IMR-90 (cell line): Measurements from ENCODE around the gene LAMA3. TPM values are rescaled to one million over a fixed set of nuclear protein-coding genes. Genes with fewer than 3 reads are reported as not detected.

Experiments used
- ATAC-seq: fragments of 200-7000 bp; cut with Tn5 transposase; 2 replicates; pipeline ENCODE4 v1.9.1; 2020; ENCODE audit warnings: low read depth, mild to moderate bottlenecking, moderate library complexity
- BruUV-seq: library from RNA; stranded (reverse); fragments of 400-500 nt; replicated peaks from 2 replicates; lab custom pipeline; 2021; lab: Mats Ljungman, UMichigan
- CTCF ChIA-PET: fragments of 300-600 bp; formaldehyde crosslinking; extraction: SDS; loops from one replicate; lab custom pipeline; 2021; ENCODE audit warnings: antibody characterized with exemption; lab: Yijun Ruan, JAX
- POLR2A ChIA-PET: fragments of 300-600 bp; sonication (Branson Sonifier 250); formaldehyde crosslinking; loops from one replicate; lab custom pipeline; 2022; ENCODE audit warnings: antibody characterized with exemption; ENCODE audit not compliant: unreplicated experiment; lab: Charles Lee
- DNase-seq: peaks from one replicate; pipeline ENCODE4 v3.0.0; 2013
- H2AFZ ChIP-seq: replicated peaks from 2 replicates; pipeline ENCODE3; 2013; ENCODE audit warnings: low read length, mild to moderate bottlenecking; ENCODE audit not compliant: poor library complexity
- H2AK5ac ChIP-seq: 2 replicates; pipeline ENCODE4 v1.6.1; 2013; ENCODE audit warnings: low read depth, low read length, inconsistent platforms
- H2AK9ac ChIP-seq: replicated peaks from 2 replicates; pipeline ENCODE3; 2013; ENCODE audit warnings: mild to moderate bottlenecking, low read depth, low read length, moderate library complexity; ENCODE audit not compliant: poor library complexity
- H2BK120ac ChIP-seq: 2 replicates; pipeline ENCODE4 v1.6.1; 2013; ENCODE audit warnings: low read depth, low read length, inconsistent platforms
- H2BK15ac ChIP-seq: 3 replicates; pipeline ENCODE4 v1.6.1; 2013; ENCODE audit warnings: low read depth, low read length, inconsistent platforms
- H2BK20ac ChIP-seq: 2 replicates; pipeline ENCODE4 v1.6.1; 2013; ENCODE audit warnings: low read depth, mild to moderate bottlenecking, inconsistent platforms, low read length, moderate library complexity
- H2BK5ac ChIP-seq: 2 replicates; pipeline ENCODE4 v1.6.1; 2013; ENCODE audit warnings: mild to moderate bottlenecking, low read depth, low read length, inconsistent platforms; ENCODE audit not compliant: poor library complexity, severe bottlenecking
- H3K14ac ChIP-seq: replicated peaks from 2 replicates; pipeline ENCODE4 v1.6.1; 2013; ENCODE audit warnings: low read depth, low read length, inconsistent platforms
- H3K18ac ChIP-seq: 2 replicates; pipeline ENCODE4 v1.6.1; 2013; ENCODE audit warnings: low read depth, low read length, control low read depth
- H3K23ac ChIP-seq: 2 replicates; pipeline ENCODE4 v1.6.1; 2013; ENCODE audit warnings: low read depth, low read length, inconsistent platforms
- H3K27ac ChIP-seq: 2 replicates; pipeline ENCODE4 v1.5.1; 2013; ENCODE audit warnings: mild to moderate bottlenecking, control low read depth, low read length; ENCODE audit not compliant: insufficient read depth
- H3K27me3 ChIP-seq: 2 replicates; pipeline ENCODE4 v1.6.1; 2013; ENCODE audit warnings: low read length; ENCODE audit not compliant: control insufficient read depth, insufficient read depth
- H3K36me3 ChIP-seq: 2 replicates; pipeline ENCODE4 v1.6.1; 2013; ENCODE audit warnings: low read length, mixed read lengths; ENCODE audit not compliant: control insufficient read depth, insufficient read depth
- H3K4ac ChIP-seq: 2 replicates; pipeline ENCODE4 v1.6.1; 2013; ENCODE audit warnings: low read depth, low read length, inconsistent platforms
- H3K4me1 ChIP-seq: 2 replicates; pipeline ENCODE4 v1.6.1; 2013; ENCODE audit warnings: low read length, mixed read lengths; ENCODE audit not compliant: control insufficient read depth, insufficient read depth
- H3K4me2 ChIP-seq: 2 replicates; pipeline ENCODE4 v1.6.1; 2013; ENCODE audit warnings: low read depth, mild to moderate bottlenecking, control low read depth, low read length, moderate library complexity
- H3K4me3 ChIP-seq: 2 replicates; pipeline ENCODE4 v1.5.1; 2013; ENCODE audit warnings: low read depth, mild to moderate bottlenecking, control low read depth, low read length, moderate library complexity; ENCODE audit not compliant: insufficient read depth
- H3K56ac ChIP-seq: 2 replicates; pipeline ENCODE4 v1.6.1; 2013; ENCODE audit warnings: low read length, inconsistent platforms; ENCODE audit not compliant: insufficient read depth; ENCODE audit errors: extremely low read depth
- H3K79me1 ChIP-seq, 2 experiments: 2 replicates each; pipeline ENCODE4 v1.6.1; 2013; ENCODE audit warnings: low read length in 2 of 2, inconsistent platforms in 1 of 2, low read depth in 1 of 2
- H3K9ac ChIP-seq: 2 replicates; pipeline ENCODE4 v1.6.1; 2013; ENCODE audit warnings: low read depth, low read length, control low read depth
- H3K9me1 ChIP-seq: 2 replicates; pipeline ENCODE4 v1.6.1; 2013; ENCODE audit warnings: low read length, inconsistent platforms; ENCODE audit not compliant: insufficient read depth
- H3K9me3 ChIP-seq: 2 replicates; pipeline ENCODE4 v1.6.1; 2013; ENCODE audit warnings: low read length; ENCODE audit not compliant: control insufficient read depth, insufficient read depth
- H4K20me1 ChIP-seq: 2 replicates; pipeline ENCODE4 v1.6.1; 2013; ENCODE audit warnings: low read length, inconsistent platforms; ENCODE audit not compliant: insufficient read depth
- H4K5ac ChIP-seq: 2 replicates; pipeline ENCODE4 v1.6.1; 2013; ENCODE audit warnings: mild to moderate bottlenecking, low read depth, low read length, control low read depth
- H4K8ac ChIP-seq, 2 experiments: 2 replicates each; pipeline ENCODE4 v1.6.1; 2013; ENCODE audit warnings: low read depth in 2 of 2, low read length in 2 of 2, control low read depth in 1 of 2, inconsistent platforms in 1 of 2
- H4K91ac ChIP-seq: 2 replicates; pipeline ENCODE4 v1.6.1; 2013; ENCODE audit warnings: low read depth, low read length, inconsistent platforms; ENCODE audit not compliant: insufficient read depth
- BHLHE40 ChIP-seq: fragments of 150-350 bp; IDR thresholded peaks from 2 replicates; pipeline ENCODE4 v1.6.1; 2016; ENCODE audit warnings: mild to moderate bottlenecking, low read depth, low read length
- CEBPB ChIP-seq: IDR thresholded peaks from 2 replicates; pipeline ENCODE4 v1.6.1; 2012; ENCODE audit warnings: low read depth, low read length, improper control_type of control experiment
- CHD1 ChIP-seq: IDR thresholded peaks from 2 replicates; pipeline ENCODE4 v1.6.1; 2012; ENCODE audit warnings: low read depth, low read length, improper control_type of control experiment
- ELK1 ChIP-seq: fragments of 150-350 bp; IDR thresholded peaks from 2 replicates; pipeline ENCODE4 v1.6.1; 2016; ENCODE audit warnings: low read depth, mild to moderate bottlenecking, low read length, moderate library complexity, borderline replicate concordance
- FOS ChIP-seq: fragments of 150-350 bp; IDR thresholded peaks from 2 replicates; pipeline ENCODE4 v1.6.1; 2016; ENCODE audit warnings: low read depth, low read length
- MAFK ChIP-seq: IDR thresholded peaks from 2 replicates; pipeline ENCODE4 v1.6.1; 2012; ENCODE audit warnings: low read depth, low read length, improper control_type of control experiment
- POLR2A ChIP-seq: IDR thresholded peaks from 2 replicates; pipeline ENCODE4 v1.6.1; 2012; ENCODE audit warnings: mild to moderate bottlenecking, low read depth, low read length
- RAD21 ChIP-seq: IDR thresholded peaks from 2 replicates; pipeline ENCODE4 v1.6.1; 2012; ENCODE audit warnings: low read length, improper control_type of control experiment
- RCOR1 ChIP-seq: IDR thresholded peaks from 2 replicates; pipeline ENCODE4 v1.6.1; 2012; ENCODE audit warnings: mild to moderate bottlenecking, low read length, improper control_type of control experiment; ENCODE audit not compliant: insufficient replicate concordance
- RFX5 ChIP-seq: IDR thresholded peaks from 2 replicates; pipeline ENCODE4 v1.8.0; 2012; ENCODE audit warnings: low read depth, mild to moderate bottlenecking, low read length, moderate library complexity
- SMC3 ChIP-seq: fragments of 150-350 bp; IDR thresholded peaks from 2 replicates; pipeline ENCODE4 v1.6.1; 2016; ENCODE audit warnings: low read depth, mild to moderate bottlenecking, antibody characterized with exemption, low read length, moderate library complexity
- WGBS, 2 experiments: methylation state at CpG; one replicate each; pipeline versions ENCODE4 v1.1.5 to v1.1.7; 2013; ENCODE audit warnings: missing lambda C conversion rate in 2 of 2; ENCODE audit not compliant: insufficient read length in 1 of 2; ENCODE audit errors: extremely low coverage in 2 of 2; 5-methylcytosine and 5-hydroxymethylcytosine counted together
- dilution Hi-C: fragments of 300-500 bp; cut with HindIII; formaldehyde crosslinking; loops from one replicate; pipeline ENCODE4 v1.14.3; 2018; ENCODE audit warnings: low sequenced_read_pairs; ENCODE audit not compliant: unreplicated experiment
- in situ Hi-C: fragments of 300-500 bp; cut with MboI; formaldehyde crosslinking; loops from 3 replicates; pipeline ENCODE4 v1.14.3; 2019; ENCODE audit warnings: low sequenced_read_pairs, inconsistent platforms, mixed read lengths
- intact Hi-C: fragments of 100-400 bp; cut with micrococcal nuclease; formaldehyde crosslinking; loops from 2 replicates; pipeline ENCODE4 v1.10.0; 2022
- polyA plus RNA-seq, 3 experiments: library from polyadenylated mRNA; depleted of rRNA; stranded (reverse); fragments of >200 nt; gene quantifications; 2 replicates each; pipeline ENCODE4 v1.2.3, GENCODE V29; 2012; ENCODE audit warnings: low replicate concordance in 1 of 3
- total RNA-seq: library from RNA; depleted of rRNA; stranded (reverse); fragments of >200 nt; gene quantifications from 2 replicates; pipeline ENCODE4 v1.2.3, GENCODE V29; 2012
- TF ChIP-seq, protein P1 (sequence below): fragments of 150-350 bp; IDR thresholded peaks from 2 replicates; pipeline ENCODE4 v1.6.1; 2017; ENCODE audit warnings: mild to moderate bottlenecking, antibody characterized with exemption, low read length, low read depth
- TF ChIP-seq, protein P2 (sequence below): conservative IDR thresholded peaks from 2 replicates; pipeline ENCODE4 v1.5.1; 2012; ENCODE audit warnings: mild to moderate bottlenecking, low read depth, low read length, improper control_type of control experiment

LAMA3 gene
- total and polyA plus RNA-seq, 2 of the 4 experiments (the other 2 are of a cell fraction): 0.18 to 0.19 TPM

DNA sequence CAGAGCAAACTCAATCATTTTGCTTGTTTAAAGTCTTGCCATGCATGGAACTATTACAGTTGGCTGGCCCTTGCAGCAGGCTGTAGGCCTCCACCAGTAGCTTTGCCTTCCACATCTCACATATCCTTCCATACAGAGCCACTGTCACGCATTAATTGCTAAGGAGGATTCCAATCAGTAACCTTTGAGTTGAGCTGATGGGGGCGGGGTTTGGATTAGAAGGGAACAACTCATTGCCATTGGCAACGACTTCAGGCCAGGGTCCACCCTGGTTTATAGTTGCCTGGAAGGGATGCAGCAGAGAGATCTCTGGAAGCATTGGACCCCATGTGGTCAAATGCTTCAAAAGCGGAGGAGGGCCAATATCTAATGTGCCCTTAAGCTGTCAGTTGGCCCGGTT lies 262.0 kb downstream of the LAMA3 start:
- Histone ChIP-seq H2BK120ac (no peak overlapping the region), H3K4me3 (no peak overlapping the region), H3K4me2 (no peak overlapping the region), H3K9me1 (no peaks in the 10 kb centered on the region), H2BK5ac (no peak overlapping the region), H3K18ac (no peak overlapping the region), H3K79me1 (no peaks in the 10 kb centered on the region), H3K9ac (no peak overlapping the region), H4K91ac (no peak overlapping the region), H3K4me1 (no peaks in the 10 kb centered on the region; the same call in 1 of the 2 replicates), H4K5ac (no peak overlapping the region), H2AK5ac (no peak overlapping the region), H3K56ac (no peak overlapping the region), H3K4ac (no peak overlapping the region), H3K27me3 (0 out of 2 replicates have a peak, but pooled peaks cover 2% of the 10 kb centered on the region), H2BK20ac (no peak overlapping the region), H3K27ac (no peak overlapping the region), H2AFZ (no peak overlapping the region), H3K14ac (no peak overlapping the region), H2BK15ac (no peak overlapping the region), H3K36me3 (no peaks in the 10 kb centered on the region; the same call in 1 of the 2 replicates), H4K20me1 (no peaks in the 10 kb centered on the region), H3K9me3 (no peaks in the 10 kb centered on the region), H2AK9ac (no peak overlapping the region), H3K23ac (no peak overlapping the region), H4K8ac (no peak overlapping the region)
- in situ Hi-C loops (no loop called here), dilution Hi-C loops (no loop called here), intact Hi-C loops (no loop called here)
- ChIA-PET CTCF (no interaction called here), POLR2A (no interaction called here)
- TF ChIP-seq RFX5: no peak
- no peak for TF ChIP-seq SMC3
- TF ChIP-seq BHLHE40: no peak
- no peak for TF ChIP-seq ELK1
- TF ChIP-seq MAFK: no peak
- TF ChIP-seq CEBPB: no peak
- TF ChIP-seq, protein P1, sequence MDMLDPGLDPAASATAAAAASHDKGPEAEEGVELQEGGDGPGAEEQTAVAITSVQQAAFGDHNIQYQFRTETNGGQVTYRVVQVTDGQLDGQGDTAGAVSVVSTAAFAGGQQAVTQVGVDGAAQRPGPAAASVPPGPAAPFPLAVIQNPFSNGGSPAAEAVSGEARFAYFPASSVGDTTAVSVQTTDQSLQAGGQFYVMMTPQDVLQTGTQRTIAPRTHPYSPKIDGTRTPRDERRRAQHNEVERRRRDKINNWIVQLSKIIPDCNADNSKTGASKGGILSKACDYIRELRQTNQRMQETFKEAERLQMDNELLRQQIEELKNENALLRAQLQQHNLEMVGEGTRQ: no peak
- TF ChIP-seq RCOR1: no peak
- TF ChIP-seq CHD1: no peak
- TF ChIP-seq, protein P2, sequence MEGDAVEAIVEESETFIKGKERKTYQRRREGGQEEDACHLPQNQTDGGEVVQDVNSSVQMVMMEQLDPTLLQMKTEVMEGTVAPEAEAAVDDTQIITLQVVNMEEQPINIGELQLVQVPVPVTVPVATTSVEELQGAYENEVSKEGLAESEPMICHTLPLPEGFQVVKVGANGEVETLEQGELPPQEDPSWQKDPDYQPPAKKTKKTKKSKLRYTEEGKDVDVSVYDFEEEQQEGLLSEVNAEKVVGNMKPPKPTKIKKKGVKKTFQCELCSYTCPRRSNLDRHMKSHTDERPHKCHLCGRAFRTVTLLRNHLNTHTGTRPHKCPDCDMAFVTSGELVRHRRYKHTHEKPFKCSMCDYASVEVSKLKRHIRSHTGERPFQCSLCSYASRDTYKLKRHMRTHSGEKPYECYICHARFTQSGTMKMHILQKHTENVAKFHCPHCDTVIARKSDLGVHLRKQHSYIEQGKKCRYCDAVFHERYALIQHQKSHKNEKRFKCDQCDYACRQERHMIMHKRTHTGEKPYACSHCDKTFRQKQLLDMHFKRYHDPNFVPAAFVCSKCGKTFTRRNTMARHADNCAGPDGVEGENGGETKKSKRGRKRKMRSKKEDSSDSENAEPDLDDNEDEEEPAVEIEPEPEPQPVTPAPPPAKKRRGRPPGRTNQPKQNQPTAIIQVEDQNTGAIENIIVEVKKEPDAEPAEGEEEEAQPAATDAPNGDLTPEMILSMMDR: no peak
- no peak for TF ChIP-seq RAD21
- no peak for TF ChIP-seq FOS
- no peak for TF ChIP-seq POLR2A
- WGBS, 2 experiments: 50% methylated on average over 1 of the region's 5 CpGs; no CpG with 5 or more reads in 1 of the 2 experiments
- BruUV-seq: no TSS peak
- DNase-seq: no peak
- ATAC-seq: no peak
